ENCODE measurements around the gene ZBTB46. TPM values are rescaled to one million over a fixed set of nuclear protein-coding genes. Genes with fewer than 3 reads are reported as not detected.
"Not testable (repeated sequence)": the region's sequence is repeated elsewhere in the genome, so short reads cannot be mapped to it uniquely, and the experiment has no call there.

ZBTB46 gene
- total RNA-seq, 1 donor from 2014 or later: 0.84 TPM

DNA sequence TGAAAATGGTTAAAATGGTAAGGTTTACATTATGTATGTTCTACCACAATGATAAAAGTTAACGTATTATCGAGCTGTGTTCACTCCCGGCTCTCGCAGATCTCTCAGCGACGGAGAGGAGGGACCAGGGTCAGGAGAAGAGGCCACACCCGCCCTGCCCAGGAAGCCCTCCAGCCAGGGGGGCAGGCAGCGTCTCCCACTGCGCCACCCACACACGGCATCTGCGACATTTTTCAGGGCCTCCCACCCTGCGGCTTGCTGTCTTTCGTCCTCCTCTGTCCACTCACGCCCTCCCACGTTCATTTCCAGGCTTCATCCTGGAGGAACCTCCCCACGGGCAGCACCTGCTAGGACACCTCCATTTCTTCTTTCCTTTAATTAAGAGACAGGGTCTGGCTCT, 43.3 kb downstream of the ZBTB46 start:
- Mint-ChIP-seq H3K4me3 (no peak overlapping the region), H3K27ac (no peak overlapping the region), H3K36me3 (ENCODE audit: low read depth) (no peaks in the 10 kb centered on the region), H3K9me3 (no peaks in the 10 kb centered on the region), H3K4me1 (peaks cover 7% of the 10 kb centered on the region), H3K27me3 (no peaks in the 10 kb centered on the region)
- no peak for DNase-seq
- intact Hi-C loops (cut with micrococcal nuclease): loop anchor here (2.0 kb wide), 1 partner anchor 77 kb away; the partner anchor contains the start of gene TPD52L2

DNA sequence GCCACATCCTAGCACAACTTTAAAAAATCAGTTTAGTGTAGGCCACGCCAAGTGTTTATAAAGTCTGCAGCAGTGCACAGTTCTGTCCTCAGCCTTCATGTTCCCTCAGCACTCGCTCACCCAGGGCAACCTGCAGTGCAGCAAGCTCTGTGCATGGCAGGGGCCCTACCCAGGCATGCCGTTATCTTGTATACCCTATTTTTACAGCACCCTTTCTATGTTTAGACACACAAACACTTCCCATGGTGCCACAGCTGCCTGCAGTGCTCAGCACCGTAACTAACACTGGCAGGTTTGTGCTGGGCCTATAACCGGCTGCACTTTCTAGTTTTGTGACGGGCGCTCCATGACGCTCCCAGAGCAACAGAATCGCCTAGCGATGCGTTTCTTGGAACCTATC, 43.8 kb downstream of the ZBTB46 start:
- peaks cover 11% of the 10 kb centered on the region for H3K4me1 Mint-ChIP-seq
- H3K27me3 Mint-ChIP-seq: no peaks in the 10 kb centered on the region
- intact Hi-C loops (cut with micrococcal nuclease): loop anchor here (2.0 kb wide), 1 partner anchor 77 kb away; the partner anchor contains the start of gene TPD52L2
- no peak for DNase-seq
- no peak overlapping the region for H3K27ac Mint-ChIP-seq
- no peaks in the 10 kb centered on the region for H3K9me3 Mint-ChIP-seq
- H3K36me3 Mint-ChIP-seq (ENCODE audit: low read depth): no peaks in the 10 kb centered on the region
- no peak overlapping the region for H3K4me3 Mint-ChIP-seq

DNA sequence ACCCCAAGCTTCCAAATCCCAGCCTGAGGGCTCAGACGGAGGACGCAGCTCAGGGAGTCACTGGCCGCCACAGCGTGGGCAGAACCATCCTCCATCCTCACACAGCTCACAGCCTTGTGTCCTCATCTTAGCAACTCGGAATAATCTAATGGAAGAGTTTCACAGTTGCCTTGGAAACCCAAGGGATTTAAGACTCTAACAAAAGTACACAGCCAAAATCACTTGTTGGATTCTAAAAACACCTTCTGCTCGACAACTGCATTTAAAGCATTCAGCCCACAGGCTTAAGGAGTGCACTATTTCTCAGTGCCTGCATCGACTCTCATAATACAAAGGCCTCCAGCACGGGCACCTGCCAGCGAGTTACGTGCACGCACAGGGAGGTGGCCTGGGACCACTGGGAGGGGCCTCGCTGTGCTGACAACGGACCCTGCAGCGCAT, 45.4 kb downstream of the ZBTB46 start:
- Mint-ChIP-seq H3K27me3 (no peaks in the 10 kb centered on the region), H3K36me3 (ENCODE audit: low read depth) (no peaks in the 10 kb centered on the region)
- intact Hi-C loops (cut with micrococcal nuclease): loop anchor here (2.0 kb wide), 1 partner anchor 79 kb away; the partner anchor contains the start of gene TPD52L2

DNA sequence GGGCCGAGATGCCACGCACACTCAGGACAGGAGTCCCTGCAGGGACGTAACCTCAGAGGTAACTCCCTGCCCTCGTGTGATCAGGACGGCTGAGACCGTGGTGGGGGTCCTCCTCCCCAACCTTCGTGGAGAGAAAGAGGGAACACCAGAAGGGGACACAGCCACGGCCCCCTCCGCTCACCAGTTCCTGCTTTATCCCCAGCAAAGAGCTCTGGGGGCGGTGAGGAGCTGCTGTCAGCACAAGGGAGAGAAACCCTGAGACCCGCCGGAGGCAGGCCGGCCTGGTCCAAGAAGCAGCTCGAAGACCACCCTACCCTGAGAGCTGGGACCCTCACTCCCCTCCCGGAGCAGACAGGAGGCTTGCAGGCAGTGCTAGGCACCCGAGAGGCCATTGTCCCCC, 47.1 kb downstream of the ZBTB46 start:
- H3K27me3 Mint-ChIP-seq: no peaks in the 10 kb centered on the region
- no peak overlapping the region for H3K27ac Mint-ChIP-seq
- H3K4me3 Mint-ChIP-seq: no peak overlapping the region
- H3K36me3 Mint-ChIP-seq (ENCODE audit: low read depth): no peaks in the 10 kb centered on the region
- no peaks in the 10 kb centered on the region for H3K9me3 Mint-ChIP-seq
- DNase-seq: no peak
- intact Hi-C loops (cut with micrococcal nuclease): no loop called here
- H3K4me1 Mint-ChIP-seq: peaks cover 14% of the 10 kb centered on the region

More for the DNA sequence above, 45.4 kb downstream of the ZBTB46 start:
- Mint-ChIP-seq H3K9me3 (no peaks in the 10 kb centered on the region), H3K27ac (no peak overlapping the region), H3K4me1 (peaks cover 14% of the 10 kb centered on the region), H3K4me3 (no peak overlapping the region)
- no peak for DNase-seq

DNA sequence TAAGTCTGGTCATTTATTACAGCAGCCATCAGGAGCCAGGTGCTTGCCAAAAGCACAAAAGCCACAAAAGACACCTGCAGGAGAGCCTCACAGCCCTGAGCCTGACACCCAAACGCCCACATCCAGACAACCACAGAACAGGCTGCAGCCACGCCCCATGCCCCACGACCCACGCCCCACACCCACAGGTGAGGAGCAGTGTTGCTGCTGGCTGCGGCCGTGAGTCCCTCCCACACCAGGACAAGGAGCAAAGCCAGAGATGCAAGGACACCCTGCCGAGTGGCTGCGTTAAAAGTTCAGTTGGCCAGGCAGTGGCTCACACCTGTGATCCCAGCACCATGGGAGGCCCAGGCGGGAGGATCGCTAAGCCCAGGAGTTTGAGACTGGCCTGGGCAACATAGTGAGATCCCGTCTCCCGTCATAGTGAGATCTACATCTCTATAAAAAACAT, 48.5 kb downstream of the ZBTB46 start:
- H3K27ac Mint-ChIP-seq: no peak overlapping the region
- no peak for DNase-seq
- H3K4me3 Mint-ChIP-seq: no peak overlapping the region
- no peaks in the 10 kb centered on the region for H3K9me3 Mint-ChIP-seq
- peaks cover 14% of the 10 kb centered on the region for H3K4me1 Mint-ChIP-seq
- H3K36me3 Mint-ChIP-seq (ENCODE audit: low read depth): no peaks in the 10 kb centered on the region
- intact Hi-C loops (cut with micrococcal nuclease): no loop called here
- H3K27me3 Mint-ChIP-seq: no peaks in the 10 kb centered on the region

DNA sequence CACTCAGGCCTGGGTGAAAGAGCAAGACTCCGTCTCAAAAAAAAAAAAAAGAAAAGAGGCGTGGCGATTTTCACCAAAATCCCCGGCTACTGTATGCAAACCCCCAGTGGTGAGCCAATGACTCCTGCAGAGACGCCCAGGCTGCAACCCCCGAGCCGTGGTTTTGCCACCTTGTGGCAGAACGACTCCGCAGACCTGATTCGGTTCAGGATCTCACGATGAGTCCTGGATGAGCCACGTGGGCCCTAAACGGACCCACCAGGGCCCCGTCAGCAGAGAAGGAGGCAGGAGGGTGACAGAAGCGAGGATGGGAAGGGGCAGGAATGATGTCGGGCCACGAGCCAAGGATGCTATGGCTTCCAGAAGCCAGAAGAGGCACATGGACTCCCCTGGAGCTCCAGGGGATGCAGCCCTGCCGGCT, 49.0 kb downstream of the ZBTB46 start:
- H3K4me3 Mint-ChIP-seq: no peak overlapping the region
- H3K27ac Mint-ChIP-seq: no peak overlapping the region
- intact Hi-C loops (cut with micrococcal nuclease): no loop called here
- peaks cover 14% of the 10 kb centered on the region for H3K4me1 Mint-ChIP-seq
- H3K9me3 Mint-ChIP-seq: no peaks in the 10 kb centered on the region
- H3K27me3 Mint-ChIP-seq: no peaks in the 10 kb centered on the region
- no peaks in the 10 kb centered on the region for H3K36me3 Mint-ChIP-seq (ENCODE audit: low read depth)
- DNase-seq: no peak

DNA sequence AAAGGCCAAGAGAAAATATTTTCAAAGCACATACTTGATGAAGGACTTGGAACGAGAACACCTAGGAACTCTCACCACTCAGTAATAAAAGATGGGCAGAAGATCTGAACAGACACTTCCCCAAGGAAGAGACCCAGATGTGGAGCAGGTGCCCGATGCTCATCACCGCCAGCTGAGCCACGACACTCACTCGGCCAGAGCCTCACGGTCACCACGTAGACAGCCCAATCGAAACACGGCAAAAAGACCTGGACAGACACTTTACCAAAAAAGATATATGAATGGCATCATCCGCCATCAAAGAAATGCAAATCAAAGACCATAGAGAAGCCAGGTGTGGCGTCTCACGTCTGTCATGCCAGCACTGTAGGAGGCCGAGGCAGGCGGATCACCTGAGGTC, 49.9 kb downstream of the ZBTB46 start:
- H3K9me3 Mint-ChIP-seq: no peaks in the 10 kb centered on the region
- H3K27ac Mint-ChIP-seq: no peak overlapping the region
- H3K27me3 Mint-ChIP-seq: no peaks in the 10 kb centered on the region
- H3K4me1 Mint-ChIP-seq: peaks cover 11% of the 10 kb centered on the region
- intact Hi-C loops (cut with micrococcal nuclease): no loop called here
- H3K36me3 Mint-ChIP-seq (ENCODE audit: low read depth): no peaks in the 10 kb centered on the region
- DNase-seq: no peak
- H3K4me3 Mint-ChIP-seq: no peak overlapping the region

DNA sequence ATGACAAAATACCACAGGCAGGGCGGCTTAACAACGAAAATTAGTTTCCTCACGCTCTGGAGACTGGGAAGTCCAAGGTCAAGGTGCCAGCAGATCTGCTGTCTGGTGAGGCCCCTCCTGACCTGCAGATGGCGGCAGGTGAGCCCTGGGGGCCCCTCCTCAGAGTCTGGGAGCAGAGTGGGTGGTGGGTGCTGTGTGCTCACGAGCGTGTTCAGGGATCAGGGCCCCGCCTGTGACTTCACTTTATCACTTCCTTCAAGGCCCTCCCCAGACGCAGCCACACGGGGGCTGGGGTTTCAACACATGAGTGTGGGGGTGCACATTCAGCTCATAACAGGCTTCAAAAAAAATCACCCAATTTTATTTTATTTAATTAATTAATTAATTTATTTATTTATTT, 52.2 kb downstream of the ZBTB46 start:
- no peak for DNase-seq
- H3K27me3 Mint-ChIP-seq: no peaks in the 10 kb centered on the region
- no peaks in the 10 kb centered on the region for H3K36me3 Mint-ChIP-seq (ENCODE audit: low read depth)
- H3K27ac Mint-ChIP-seq: no peak overlapping the region
- no peaks in the 10 kb centered on the region for H3K9me3 Mint-ChIP-seq
- intact Hi-C loops (cut with micrococcal nuclease): no loop called here
- peaks cover 7% of the 10 kb centered on the region for H3K4me1 Mint-ChIP-seq
- no peak overlapping the region for H3K4me3 Mint-ChIP-seq

DNA sequence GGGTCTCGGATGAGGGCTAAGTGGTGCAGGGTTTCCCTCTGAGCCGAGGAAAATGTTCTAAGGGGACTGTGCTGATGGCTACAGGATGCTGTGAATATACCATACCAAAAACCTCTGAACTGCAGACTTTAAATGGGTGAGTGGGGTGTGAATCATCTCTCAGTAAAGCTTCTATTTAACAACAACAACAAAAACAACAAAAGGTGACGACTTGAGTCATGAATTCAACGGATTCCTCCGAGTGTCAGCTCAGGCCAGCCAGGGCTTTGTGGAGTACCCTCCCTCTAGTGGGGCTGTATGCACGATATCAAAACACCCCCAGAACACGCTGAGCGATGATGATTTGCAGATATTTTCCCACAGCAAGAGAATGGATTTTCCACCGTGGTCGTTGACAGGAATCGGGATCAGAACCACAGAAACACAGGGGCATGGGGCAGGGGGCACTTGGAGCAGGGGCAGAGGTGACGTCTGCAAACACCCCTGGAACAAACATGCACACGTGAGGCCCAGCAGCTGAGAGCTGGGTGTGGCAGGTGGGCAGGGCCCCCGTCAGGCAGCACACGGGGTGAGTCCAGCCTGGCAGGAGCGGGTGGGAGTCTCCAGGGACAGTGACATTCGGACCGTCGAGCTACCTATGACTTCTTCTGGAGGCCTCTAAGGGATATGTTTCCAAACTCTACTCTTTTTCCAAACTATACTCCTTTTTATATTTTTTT, 52.9 kb downstream of the ZBTB46 start:
- Mint-ChIP-seq H3K36me3 (ENCODE audit: low read depth) (no peaks in the 10 kb centered on the region), H3K9me3 (no peaks in the 10 kb centered on the region), H3K4me1 (peaks cover 7% of the 10 kb centered on the region), H3K27ac (no peak overlapping the region), H3K27me3 (no peaks in the 10 kb centered on the region), H3K4me3 (no peak overlapping the region)
- intact Hi-C loops (cut with micrococcal nuclease): no loop called here
- no peak for DNase-seq

DNA sequence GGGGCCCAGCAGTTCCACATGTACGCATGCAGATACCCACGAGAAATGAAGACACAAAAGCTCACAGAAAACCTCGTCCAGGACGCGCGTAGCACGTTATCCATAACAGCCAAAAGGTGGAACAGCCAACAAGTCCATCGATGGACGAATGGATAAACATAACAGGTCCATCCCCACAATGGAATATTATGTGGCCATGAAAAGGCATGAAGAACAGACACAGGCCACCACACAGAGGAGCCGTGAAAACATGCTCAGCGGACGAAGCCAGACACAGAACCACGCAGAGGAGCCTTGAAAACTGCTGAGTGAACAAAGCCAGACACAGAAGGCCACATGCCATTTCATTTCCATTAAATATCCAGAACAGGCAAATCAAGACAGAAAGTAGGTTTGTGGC, 53.5 kb downstream of the ZBTB46 start:
- intact Hi-C loops (cut with micrococcal nuclease): no loop called here
- H3K27ac Mint-ChIP-seq: no peak overlapping the region
- no peak overlapping the region for H3K4me3 Mint-ChIP-seq
- H3K27me3 Mint-ChIP-seq: no peaks in the 10 kb centered on the region
- peaks cover 6% of the 10 kb centered on the region for H3K4me1 Mint-ChIP-seq
- no peak for DNase-seq
- no peaks in the 10 kb centered on the region for H3K9me3 Mint-ChIP-seq
- no peaks in the 10 kb centered on the region for H3K36me3 Mint-ChIP-seq (ENCODE audit: low read depth)

DNA sequence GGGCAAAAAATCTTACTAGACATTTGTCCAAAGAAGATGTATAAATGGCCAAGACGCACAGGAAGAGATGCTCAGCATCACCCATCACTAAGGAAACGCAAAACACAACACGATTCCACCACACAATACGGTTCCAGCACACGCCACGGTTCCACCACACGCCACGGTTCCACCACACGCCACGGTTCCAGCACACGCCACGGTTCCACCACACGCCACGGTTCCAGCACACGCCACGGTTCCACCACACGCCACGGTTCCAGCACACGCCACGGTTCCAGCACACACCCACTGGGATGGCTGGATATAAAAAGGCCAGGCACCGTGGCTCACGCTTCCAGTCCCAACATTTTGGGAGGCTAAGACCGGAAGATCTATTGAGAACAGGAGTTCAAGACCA, 54.2 kb downstream of the ZBTB46 start:
- H3K4me3 Mint-ChIP-seq; DNase-seq; intact Hi-C loops (cut with micrococcal nuclease); H3K9me3 Mint-ChIP-seq; H3K27me3 Mint-ChIP-seq; H3K4me1 Mint-ChIP-seq; H3K27ac Mint-ChIP-seq; H3K36me3 Mint-ChIP-seq (ENCODE audit: low read depth): not testable (repeated sequence)

DNA sequence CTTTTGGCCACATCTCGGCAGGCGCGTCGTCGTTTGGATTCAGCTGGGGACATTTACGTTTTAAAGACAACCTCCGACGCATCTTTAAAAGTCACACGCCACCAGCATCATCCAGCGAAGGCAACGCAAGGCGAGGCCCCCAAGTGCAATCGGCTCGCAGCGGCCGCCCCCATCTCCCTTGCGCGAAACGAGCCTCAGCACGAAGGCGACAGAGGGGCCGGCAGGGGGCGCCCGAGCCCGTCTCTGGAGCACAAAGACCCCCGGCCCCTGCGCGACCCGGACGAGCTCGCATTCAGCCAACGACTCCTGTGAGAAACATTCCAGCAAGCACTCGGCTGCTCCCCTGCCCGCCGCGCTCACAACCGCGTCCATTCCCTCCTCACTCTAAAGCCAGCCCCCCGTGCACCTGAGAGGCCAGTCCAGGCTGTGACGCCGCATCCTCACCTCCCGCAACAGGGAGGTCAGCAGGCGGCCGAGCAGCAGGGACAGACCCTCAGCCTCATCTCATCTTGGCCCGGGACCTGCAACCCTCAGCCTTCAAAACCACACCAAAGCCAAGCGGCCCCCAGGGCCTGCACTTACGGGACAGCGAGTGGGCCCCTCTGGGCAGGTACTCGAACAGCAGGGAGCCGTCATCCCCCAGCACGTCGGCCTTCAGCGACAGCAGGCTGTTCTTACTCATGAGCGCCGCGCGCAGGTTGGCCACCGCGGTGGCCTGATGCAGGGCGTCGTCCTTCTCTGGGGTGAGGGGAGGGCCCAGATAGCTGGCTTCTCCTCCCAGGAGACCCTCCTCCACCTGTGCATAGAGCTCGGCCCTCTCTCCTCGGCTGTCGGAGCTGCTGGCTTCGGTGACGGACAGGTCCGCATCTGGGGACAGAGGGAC, 55.7 kb downstream of the ZBTB46 start:
- Mint-ChIP-seq H3K4me3 (no peak overlapping the region), H3K4me1 (no peaks in the 10 kb centered on the region), H3K9me3 (no peaks in the 10 kb centered on the region), H3K27ac (no peak overlapping the region), H3K36me3 (ENCODE audit: low read depth) (no peaks in the 10 kb centered on the region), H3K27me3 (no peaks in the 10 kb centered on the region)
- intact Hi-C loops (cut with micrococcal nuclease): no loop called here
- DNase-seq: peak; percentile 72

DNA sequence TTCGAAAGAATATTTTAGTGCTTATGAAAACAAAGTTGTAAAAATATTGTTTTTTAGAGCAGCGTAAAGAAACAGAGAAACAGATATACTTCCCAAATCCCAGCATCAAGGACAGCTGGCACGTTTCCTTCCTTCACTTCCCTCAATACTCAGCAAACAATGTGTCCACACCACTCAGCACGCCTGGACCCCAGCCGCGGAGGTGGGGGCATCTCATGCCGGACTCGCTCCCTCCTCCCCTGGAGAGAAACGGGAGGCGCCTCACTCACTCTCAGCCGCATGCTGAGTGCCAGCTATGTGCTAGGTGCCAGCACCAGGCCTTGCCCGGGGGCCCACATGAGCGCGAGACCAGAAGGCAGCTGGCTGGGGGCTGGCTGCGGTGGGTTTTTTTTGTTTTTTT, 56.8 kb downstream of the ZBTB46 start:
- no peak overlapping the region for H3K4me3 Mint-ChIP-seq
- no peaks in the 10 kb centered on the region for H3K4me1 Mint-ChIP-seq
- no peak overlapping the region for H3K27ac Mint-ChIP-seq
- DNase-seq: no peak
- H3K36me3 Mint-ChIP-seq (ENCODE audit: low read depth): no peaks in the 10 kb centered on the region
- no peaks in the 10 kb centered on the region for H3K27me3 Mint-ChIP-seq
- H3K9me3 Mint-ChIP-seq: no peaks in the 10 kb centered on the region
- intact Hi-C loops (cut with micrococcal nuclease): no loop called here

DNA sequence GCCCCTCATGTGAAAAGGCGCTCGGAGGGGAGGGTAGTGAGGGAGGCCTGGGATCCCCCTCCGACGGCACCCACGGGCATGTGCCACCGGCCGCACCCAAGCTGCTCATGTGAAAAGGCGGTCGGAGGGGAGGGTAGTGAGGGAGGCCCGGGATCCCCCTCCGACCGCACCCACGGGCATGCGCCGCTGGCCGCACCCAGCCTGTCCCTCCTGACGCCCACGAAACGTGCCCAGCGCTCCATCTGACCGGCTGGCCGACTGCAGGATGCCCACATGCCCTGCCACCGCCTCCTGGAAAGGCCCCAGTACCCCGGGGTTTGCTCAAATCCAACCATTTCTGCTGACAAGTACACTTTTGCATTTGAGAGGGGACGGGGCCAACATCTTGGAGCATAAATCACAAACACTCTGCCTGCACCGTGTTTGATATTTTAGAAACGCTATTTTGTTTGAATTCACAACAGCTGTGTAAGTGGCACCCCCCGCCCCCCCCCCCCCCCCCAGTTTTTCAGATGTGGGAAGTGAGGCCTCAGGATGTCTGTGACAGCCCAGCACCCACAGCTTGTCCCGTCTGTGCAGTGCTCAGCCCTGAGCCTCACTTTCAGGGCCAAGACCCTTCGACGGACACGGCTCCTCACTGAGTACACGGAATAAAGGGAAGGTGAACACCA, 57.4 kb downstream of the ZBTB46 start:
- H3K9me3 Mint-ChIP-seq: no peaks in the 10 kb centered on the region
- H3K27me3 Mint-ChIP-seq: no peaks in the 10 kb centered on the region
- DNase-seq: no peak
- H3K27ac Mint-ChIP-seq: no peak overlapping the region
- H3K4me1 Mint-ChIP-seq: no peaks in the 10 kb centered on the region
- intact Hi-C loops (cut with micrococcal nuclease): no loop called here
- no peak overlapping the region for H3K4me3 Mint-ChIP-seq
- no peaks in the 10 kb centered on the region for H3K36me3 Mint-ChIP-seq (ENCODE audit: low read depth)

All from activated CD4-positive, alpha-beta T cell treated with anti-CD3 and anti-CD28 coated beads, Interleukin-2, amount 10 ng/mL, durations not matched to agents 24 days and 14 days (primary cell).